Spleen (tissue), 11 donors: ENCODE measurements around the gene MYLK. TPM values are rescaled to one million over a fixed set of nuclear protein-coding genes. Genes with fewer than 3 reads are reported as not detected.
"Not testable (repeated sequence)": the region's sequence is repeated elsewhere in the genome, so short reads cannot be mapped to it uniquely, and the experiment has no call there.

Experiments used
- DNase-seq: peaks from one replicate; pipeline ENCODE4 v3.0.0-alpha.2; 2020
- H3K27ac ChIP-seq, 8 donors: fragments of 200-600 bp; sonication (generic) in 7 of 8; 1 replicate in 4 of 8; 2 replicates in 4 of 8; pipeline versions ENCODE4 v1.5.0 to v1.8.0; 2016 to 2021; ENCODE audit warnings: inconsistent platforms in 4 of 8, mild to moderate bottlenecking in 4 of 8, moderate library complexity in 1 of 8
- H3K27me3 ChIP-seq, 7 donors: fragments of 200-600 bp; sonication (generic) in 6 of 7; replicated peaks in 1 of 7; 1 replicate in 4 of 7; 2 replicates in 3 of 7; pipeline versions ENCODE4 v1.5.0 to v1.8.0; 2016 to 2021; ENCODE audit warnings: inconsistent platforms in 3 of 7, mild to moderate bottlenecking in 1 of 7
- H3K36me3 ChIP-seq, 6 donors: fragments of 200-600 bp; sonication (generic) in 5 of 6; 1 replicate in 4 of 6; 2 replicates in 2 of 6; pipeline versions ENCODE4 v1.5.0 to v1.8.0; 2016 to 2021; ENCODE audit warnings: inconsistent platforms in 2 of 6
- H3K4me1 ChIP-seq, 6 donors: fragments of 200-600 bp; sonication (generic) in 5 of 6; 1 replicate in 3 of 6; 2 replicates in 3 of 6; pipeline versions ENCODE4 v1.5.0 to v1.8.0; 2016 to 2021; ENCODE audit warnings: inconsistent platforms in 3 of 6
- H3K4me3 ChIP-seq, 8 donors: fragments of 200-600 bp; sonication (generic) in 7 of 8; 1 replicate in 4 of 8; 2 replicates in 4 of 8; pipeline versions ENCODE4 v1.5.0 to v1.8.0; 2016 to 2021; ENCODE audit warnings: inconsistent platforms in 4 of 8, mild to moderate bottlenecking in 4 of 8, moderate library complexity in 2 of 8
- H3K9me3 ChIP-seq, 8 donors: fragments of 200-600 bp; sonication (generic) in 7 of 8; 1 replicate in 4 of 8; 2 replicates in 4 of 8; pipeline versions ENCODE4 v1.5.0 to v1.8.0; 2016 to 2021; ENCODE audit warnings: inconsistent platforms in 4 of 8
- CTCF ChIP-seq, 11 experiments: fragments of 200-600 bp in 7 of 11; fragments of 450-650 bp in 4 of 11; sonication (generic) in 4 of 11; IDR thresholded peaks in 8 of 11; conservative IDR thresholded peaks in 3 of 11; 1 replicate in 7 of 11; 2 replicates in 4 of 11; pipeline versions ENCODE4 v1.4.0 to v1.8.0; 2016 to 2021; ENCODE audit warnings: antibody characterized with exemption in 11 of 11, inconsistent platforms in 4 of 11, mild to moderate bottlenecking in 1 of 11
- POLR2A ChIP-seq, 3 donors: fragments of 450-650 bp; IDR thresholded peaks; one replicate each; pipeline ENCODE4 v1.5.1; 2017; ENCODE audit warnings: antibody characterized with exemption in 3 of 3, mild to moderate bottlenecking in 1 of 3
- POLR2AphosphoS5 ChIP-seq, 3 donors: sonication (generic); formaldehyde crosslinking; IDR thresholded peaks; one replicate each; pipeline ENCODE4 v1.5.1; 2017; ENCODE audit warnings: antibody characterized with exemption in 3 of 3
- WGBS, 5 donors: extraction: QIAGEN DNeasy Blood & Tissue Kit in 3 of 5; methylation state at CpG; one replicate each; pipeline versions ENCODE4 v1.1.5 to v1.1.7; 2013 to 2018; 5-methylcytosine and 5-hydroxymethylcytosine counted together
- intact Hi-C: fragments of 100-400 bp; cut with DNase I; formaldehyde crosslinking; loops from one replicate; pipeline ENCODE4 v1.15.0; 2023; ENCODE audit warnings: low total_unique reads
- polyA plus RNA-seq, 3 donors: library from polyadenylated mRNA; stranded (reverse); fragments of 200-250 nt; gene quantifications; one replicate each; pipeline ENCODE4 v1.2.1, GENCODE V29; 2013
- total RNA-seq, 7 donors: library from RNA; depleted of rRNA in 3 of 7; stranded (reverse); fragments of >200 nt in 3 of 7; fragmentation: NEBNext Ultra II Directional in 4 of 7; extraction: Animal tissue kit (Norgen Biotek cat#: 25700) in 4 of 7; gene quantifications; one replicate each; pipeline versions ENCODE4 v1.1.0 to v1.2.1, GENCODE V29; 2016 to 2021
- donor health status: healthy with polysubstance abuse.
- donor health status: DM: no; HTN: no; CAD: no; lungs with moderate emphysema.
- donor health status: DM: no; HTN: no; CAD: no.
- donor health status: Bipolar disorder and iron deficiency.
- donor health status: healthy.
- donor health status: DM: no; HTN: no; CAD: no.
- donor health status: DM: yes; HTN: yes; CAD: no.

The MYLK gene
- total and polyA plus RNA-seq, 10 donors = 11.1 to 343 (median 154) TPM

- H3K4me3 ChIP-seq = no peak overlapping the region
- H3K9me3 ChIP-seq = peaks cover 0 to 38% (median 34%) of the 10 kb centered on the region in 8 donors
- no peaks in the 10 kb centered on the region for H3K27me3 ChIP-seq
- no peaks in the 10 kb centered on the region for H3K36me3 ChIP-seq
- no peak for TF ChIP-seq POLR2AphosphoS5 (IDR thresholded peaks at IDR 0.05)
- TF ChIP-seq POLR2A (IDR thresholded peaks at IDR 0.05) = no peak
- no peak for TF ChIP-seq CTCF (IDR thresholded peaks at IDR 0.05 in 8 of 11, conservative IDR thresholded peaks at IDR 0.05 in 3 of 11)
- H3K27ac ChIP-seq = no peak overlapping the region
- no peaks in the 10 kb centered on the region for H3K4me1 ChIP-seq
- no peak for DNase-seq
- 0 to 49% (median 0%) methylated on average over 1 of the region's 1 CpG for WGBS, 5 donors
- intact Hi-C loops = no loop called here
Measured at GRCh38 chr3:123892195-123892594, 8.1 kb upstream of the MYLK start.

DNA sequence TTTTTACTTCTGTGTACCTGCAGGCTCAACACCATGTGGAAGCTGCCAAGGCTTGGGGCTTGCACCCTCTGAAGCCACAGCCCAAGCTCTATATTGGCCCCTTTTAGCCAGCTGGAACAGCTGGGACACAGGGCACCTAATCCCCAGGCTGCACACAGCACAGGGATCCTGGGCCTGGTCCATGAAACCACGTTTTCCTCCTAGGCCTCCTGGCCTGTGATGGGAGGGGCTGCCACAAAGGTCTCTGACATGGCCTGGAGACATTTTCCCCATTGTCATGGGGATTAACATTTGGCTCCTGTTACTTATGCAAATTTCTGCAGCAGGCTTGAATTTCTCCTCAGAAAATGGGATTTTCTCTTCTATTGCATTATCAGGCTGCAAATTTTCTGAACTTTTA is 6.9 kb upstream of the MYLK start:
- H3K4me3 ChIP-seq, H3K27ac ChIP-seq, H3K27me3 ChIP-seq, H3K36me3 ChIP-seq, H3K4me1 ChIP-seq, intact Hi-C loops, DNase-seq: not testable (repeated sequence)
- H3K9me3 ChIP-seq = peaks cover 0 to 38% (median 34%) of the 10 kb centered on the region in 8 donors
- 38 to 75% (median 66%) methylated on average over 1 of the region's 1 CpG for WGBS, 5 donors

DNA sequence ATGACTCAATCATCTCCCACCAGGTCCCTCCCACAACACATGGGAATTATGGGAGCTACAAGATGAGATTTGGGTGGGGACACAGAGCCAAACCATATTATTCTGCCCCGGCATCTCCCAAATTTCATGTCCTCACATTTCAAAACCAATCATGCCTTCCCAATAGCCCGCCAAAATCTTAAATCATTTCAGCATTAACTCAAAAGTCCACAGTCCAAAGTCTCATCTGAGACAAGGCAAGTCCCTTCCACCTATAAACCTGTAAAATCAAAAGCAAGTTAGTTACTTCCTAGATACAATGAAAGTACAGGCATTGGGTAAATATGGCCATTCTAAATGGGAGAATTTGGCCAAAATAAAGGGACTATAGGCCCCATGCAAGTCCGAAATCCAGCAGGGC is 6.0 kb upstream of the MYLK start:
- intact Hi-C loops, H3K4me3 ChIP-seq, H3K4me1 ChIP-seq, H3K36me3 ChIP-seq, H3K27ac ChIP-seq, DNase-seq: not testable (repeated sequence)
- 91 to 98% (median 94%) methylated on average over 3 of the region's 3 CpGs for WGBS, 5 donors
- Histone ChIP-seq H3K27me3 (peaks cover 0 to 15% (median 0%) of the 10 kb centered on the region in 7 donors), H3K9me3 (peaks cover 0 to 38% (median 34%) of the 10 kb centered on the region in 8 donors)

DNA sequence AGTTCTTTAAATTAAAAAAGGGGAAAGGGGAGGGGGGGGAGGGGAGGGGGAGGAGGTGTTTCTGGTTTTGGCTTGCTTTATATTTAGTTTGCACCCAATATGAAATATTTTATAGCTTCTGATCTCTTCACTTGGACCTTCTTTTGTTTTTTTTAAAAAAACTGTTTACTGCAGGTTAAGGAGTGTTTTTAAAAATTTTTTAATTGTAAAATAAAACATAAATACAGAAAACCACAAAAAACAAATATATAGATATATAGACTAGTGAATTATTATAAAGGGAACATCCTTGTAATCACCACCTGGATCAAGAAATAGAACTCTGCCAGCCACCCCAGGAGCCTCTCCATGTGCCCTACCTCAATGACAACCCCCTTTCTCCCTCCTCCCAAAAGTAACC is 861 bp upstream of the MYLK start:
- Histone ChIP-seq H3K9me3 (no peaks in the 10 kb centered on the region), H3K36me3 (no peaks in the 10 kb centered on the region), H3K4me3 (no peak overlapping the region), H3K4me1 (peaks cover 6 to 21% (median 16%) of the 10 kb centered on the region in 6 donors), H3K27me3 (peaks cover 0 to 55% (median 13%) of the 10 kb centered on the region in 7 donors), H3K27ac (no peak overlapping the region)
- intact Hi-C loops = no loop called here
- TF ChIP-seq CTCF (IDR thresholded peaks at IDR 0.05 in 8 of 11, conservative IDR thresholded peaks at IDR 0.05 in 3 of 11) (no peak), POLR2A (IDR thresholded peaks at IDR 0.05) (no peak), POLR2AphosphoS5 (IDR thresholded peaks at IDR 0.05) (no peak)
- DNase-seq = no peak

- DNase-seq = no peak
- intact Hi-C loops = no loop called here
- no peak for TF ChIP-seq POLR2AphosphoS5 (IDR thresholded peaks at IDR 0.05)
- TF ChIP-seq CTCF (IDR thresholded peaks at IDR 0.05 in 8 of 11, conservative IDR thresholded peaks at IDR 0.05 in 3 of 11) = no peak
- no peak for TF ChIP-seq POLR2A (IDR thresholded peaks at IDR 0.05)
- Histone ChIP-seq H3K36me3 (no peaks in the 10 kb centered on the region), H3K27ac (peak overlapping the region in 2 of 8 donors; percentile 8 to 42), H3K9me3 (no peaks in the 10 kb centered on the region), H3K27me3 (peaks cover 0 to 55% (median 13%) of the 10 kb centered on the region in 7 donors), H3K4me1 (peaks cover 6 to 25% (median 16%) of the 10 kb centered on the region in 6 donors), H3K4me3 (peak overlapping the region; percentile 23 to 66 (median 34))
- WGBS, 5 donors = 1 to 13% (median 4%) methylated on average over 10 to 29 of the region's 29 CpGs
Measured at GRCh38 chr3:123883701-123884202, 380 bp downstream of the MYLK start.
